ENCODE measurements around the gene ZNF699.

DNA sequence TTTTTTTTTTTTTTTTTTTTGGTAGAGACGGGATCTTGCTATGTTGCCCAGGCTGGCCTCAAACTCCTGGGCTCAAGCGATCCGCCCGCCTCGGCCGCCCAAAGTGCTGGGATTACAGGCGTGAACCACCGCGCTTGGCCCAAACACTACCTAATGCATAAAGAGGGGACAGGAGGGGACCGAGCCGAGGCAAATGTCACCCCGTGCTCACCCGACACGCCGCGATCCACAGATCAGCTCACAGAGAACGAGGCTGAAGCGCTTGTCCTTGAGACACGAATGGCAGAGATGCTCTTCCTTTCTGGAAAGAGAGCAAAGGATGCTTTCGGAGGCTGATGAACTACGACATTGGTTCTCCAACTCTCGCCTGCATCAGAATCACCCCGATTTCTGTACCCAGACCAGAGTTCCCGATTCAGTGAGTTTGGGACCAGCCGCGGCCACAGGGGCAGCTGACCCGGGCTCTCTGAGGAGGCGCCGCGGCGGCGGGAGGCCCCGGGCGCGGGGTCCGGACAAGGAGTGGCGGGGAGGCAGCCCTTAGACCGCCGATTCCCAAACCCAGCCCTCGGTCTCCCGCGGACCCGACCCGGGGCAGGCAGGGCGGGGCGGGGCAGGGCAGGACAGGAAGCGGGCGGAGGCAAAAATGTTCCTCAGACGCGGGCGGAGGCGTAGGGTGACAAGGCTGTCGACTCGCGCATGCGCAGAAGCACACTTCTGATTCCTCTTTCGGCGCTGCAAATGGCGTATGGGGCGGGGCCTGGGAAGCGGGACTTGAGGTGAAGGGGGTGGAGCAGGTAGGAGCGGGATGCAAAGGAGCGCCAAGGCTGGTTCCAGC, at the start of gene ZNF699:
- no peak for TF ChIP-seq CTCF (IDR thresholded peaks at IDR 0.05; ENCODE audit: insufficient read depth, low read depth, low read length)
- no peak for TF ChIP-seq EZH2 (IDR thresholded peaks at IDR 0.05; ENCODE audit: insufficient read depth, low read length)

Data from astrocyte (in vitro differentiated cells and primary cell).